OCI-LY1 (cell line): ENCODE measurements around the gene POLR2I.
"Not testable (repeated sequence)": the region's sequence is repeated elsewhere in the genome, so short reads cannot be mapped to it uniquely, and the experiment has no call there.

Experiments
- H2AFZ ChIP-seq: fragments of 200-600 bp; sonication (generic), shearing (Covaris generic); 2 replicates; pipeline ENCODE4 v1.6.0; 2014; ENCODE audit warnings: antibody characterized with exemption, mild to moderate bottlenecking, low read length
- H3F3A ChIP-seq: fragments of 200-600 bp; sonication (generic), shearing (Covaris generic); 2 replicates; pipeline ENCODE4 v1.6.0; 2014; ENCODE audit warnings: mild to moderate bottlenecking, antibody characterized with exemption, low read length, moderate library complexity; ENCODE audit not compliant: insufficient read depth
- H3K27ac ChIP-seq: fragments of 200-600 bp; sonication (generic); 2 replicates; pipeline ENCODE4 v1.5.1; 2014; ENCODE audit warnings: low read length, mixed run types, mild to moderate bottlenecking, low read depth; ENCODE audit not compliant: poor library complexity, severe bottlenecking
- H3K27me3 ChIP-seq: fragments of 200-600 bp; sonication (generic); 2 replicates; pipeline ENCODE4 v1.6.0; 2014; ENCODE audit warnings: antibody characterized with exemption, mild to moderate bottlenecking, low read length, moderate library complexity; ENCODE audit not compliant: insufficient read depth
- H3K36me3 ChIP-seq: fragments of 200-600 bp; sonication (generic); 2 replicates; pipeline ENCODE4 v1.6.1; 2014; ENCODE audit warnings: mild to moderate bottlenecking, antibody characterized with exemption, low read length, moderate library complexity, mixed read lengths; ENCODE audit not compliant: insufficient read depth
- H3K4me1 ChIP-seq: fragments of 200-600 bp; sonication (generic); 2 replicates; pipeline ENCODE4 v1.5.1; 2014; ENCODE audit warnings: mild to moderate bottlenecking, low read length, moderate library complexity; ENCODE audit not compliant: insufficient read depth, severe bottlenecking
- H3K4me2 ChIP-seq: fragments of 200-600 bp; sonication (generic), shearing (Covaris generic); 2 replicates; pipeline ENCODE4 v1.6.1; 2014; ENCODE audit warnings: low read length
- H3K4me3 ChIP-seq: fragments of 200-600 bp; sonication (generic); 2 replicates; pipeline ENCODE4 v1.5.1; 2014; ENCODE audit warnings: low read length, low read depth, mild to moderate bottlenecking, mixed read lengths; ENCODE audit not compliant: poor library complexity, severe bottlenecking
- H3K79me2 ChIP-seq: fragments of 200-600 bp; shearing (Covaris generic); 2 replicates; pipeline ENCODE4 v1.6.1; 2016; ENCODE audit warnings: mixed run types, low read length, mixed read lengths; ENCODE audit not compliant: insufficient read depth
- H3K9ac ChIP-seq: fragments of 200-600 bp; sonication (generic), shearing (Covaris generic); 2 replicates; pipeline ENCODE4 v1.6.1; 2014; ENCODE audit warnings: mild to moderate bottlenecking, low read length, mixed read lengths
- H3K9me2 ChIP-seq: fragments of 200-600 bp; sonication (generic), shearing (Covaris generic); 2 replicates; pipeline ENCODE4 v1.6.1; 2014; ENCODE audit warnings: low read depth, mild to moderate bottlenecking, low read length, mixed read lengths
- H3K9me3 ChIP-seq: fragments of 200-600 bp; shearing (Covaris generic); 2 replicates; pipeline ENCODE4 v1.6.1; 2014; ENCODE audit warnings: low read length, mixed read lengths
- H4K20me1 ChIP-seq: fragments of 200-600 bp; sonication (generic), shearing (Covaris generic); 2 replicates; pipeline ENCODE4 v1.6.0; 2016; ENCODE audit warnings: mild to moderate bottlenecking, low read length; ENCODE audit not compliant: insufficient read depth
- CTCF ChIP-seq: fragments of 200-600 bp; sonication (generic), shearing (Covaris generic); IDR thresholded peaks from 2 replicates; pipeline ENCODE4 v1.5.1; 2017; ENCODE audit warnings: mild to moderate bottlenecking, antibody characterized with exemption, low read length, moderate library complexity, mixed read lengths
- EZH2 ChIP-seq: fragments of 200-600 bp; sonication (generic), shearing (Covaris generic); IDR thresholded peaks from 2 replicates; pipeline ENCODE4 v1.8.0; 2017; ENCODE audit warnings: borderline replicate concordance, mixed run types, mild to moderate bottlenecking, antibody characterized with exemption, low read length, moderate library complexity, mixed read lengths

Gene POLR2I

GRCh38 chr19:36081385-36081784, 33.3 kb downstream of the POLR2I start:
- no peaks in the 10 kb centered on the region for H3K27me3 ChIP-seq
- no peak overlapping the region for H3K27ac ChIP-seq

DNA sequence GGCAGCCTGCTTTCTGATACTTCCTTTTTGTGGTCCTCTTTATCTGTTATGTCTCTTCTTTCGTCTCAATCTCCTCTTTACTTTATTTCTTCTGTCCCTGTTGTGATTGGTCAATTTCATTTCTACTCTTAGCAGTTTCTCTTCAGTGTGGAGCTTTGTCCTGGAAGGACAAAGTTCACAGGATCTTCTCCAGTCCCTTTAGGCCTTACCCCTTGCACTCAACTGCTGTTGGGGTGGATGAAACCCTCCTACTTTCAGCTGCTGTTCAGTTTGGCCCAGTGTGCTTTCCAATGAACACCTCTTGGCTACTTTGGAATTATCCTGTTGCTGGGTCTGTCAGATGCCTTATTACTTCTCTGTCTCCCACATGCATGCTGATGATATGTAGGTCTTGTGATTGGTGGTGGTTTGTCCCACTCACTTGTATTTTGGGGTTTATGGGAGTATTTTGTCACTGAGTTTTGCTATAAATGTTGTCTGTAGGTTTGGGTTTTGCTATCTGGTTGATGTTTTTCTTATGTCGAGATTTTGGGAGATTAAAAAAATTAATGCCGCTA, 35.2 kb downstream of the POLR2I start:
- H3K79me2 ChIP-seq = no peaks in the 10 kb centered on the region
- TF ChIP-seq EZH2 (no peak), CTCF (no peak)
- H2AFZ ChIP-seq = no peak overlapping the region
- H3K4me3 ChIP-seq = no peak overlapping the region
- no peak overlapping the region for H3K9ac ChIP-seq
- H4K20me1 ChIP-seq = no peaks in the 10 kb centered on the region
- H3K4me1 ChIP-seq = no peaks in the 10 kb centered on the region
- no peak overlapping the region for H3K27ac ChIP-seq
- H3K4me2 ChIP-seq = no peak overlapping the region
- H3K9me3 ChIP-seq = no peaks in the 10 kb centered on the region
- H3K9me2 ChIP-seq = no peaks in the 10 kb centered on the region
- no peaks in the 10 kb centered on the region for H3K27me3 ChIP-seq
- peaks cover 83% of the 10 kb centered on the region for H3K36me3 ChIP-seq
- no peaks in the 10 kb centered on the region for H3F3A ChIP-seq

More at GRCh38 chr19:36081385-36081784, 33.3 kb downstream of the POLR2I start:
- Histone ChIP-seq H3K4me3 (no peak overlapping the region), H3K9me2 (no peaks in the 10 kb centered on the region), H4K20me1 (no peaks in the 10 kb centered on the region), H3K36me3 (peaks cover 82% of the 10 kb centered on the region), H3K4me1 (no peaks in the 10 kb centered on the region), H2AFZ (no peak overlapping the region), H3K79me2 (no peaks in the 10 kb centered on the region), H3F3A (no peaks in the 10 kb centered on the region), H3K9ac (no peak overlapping the region), H3K9me3 (no peaks in the 10 kb centered on the region), H3K4me2 (no peak overlapping the region)
- TF ChIP-seq CTCF (no peak), EZH2 (no peak)

GRCh38 chr19:36073121-36073876, 41.4 kb downstream of the POLR2I start:
- H3K9ac ChIP-seq = no peak overlapping the region

DNA sequence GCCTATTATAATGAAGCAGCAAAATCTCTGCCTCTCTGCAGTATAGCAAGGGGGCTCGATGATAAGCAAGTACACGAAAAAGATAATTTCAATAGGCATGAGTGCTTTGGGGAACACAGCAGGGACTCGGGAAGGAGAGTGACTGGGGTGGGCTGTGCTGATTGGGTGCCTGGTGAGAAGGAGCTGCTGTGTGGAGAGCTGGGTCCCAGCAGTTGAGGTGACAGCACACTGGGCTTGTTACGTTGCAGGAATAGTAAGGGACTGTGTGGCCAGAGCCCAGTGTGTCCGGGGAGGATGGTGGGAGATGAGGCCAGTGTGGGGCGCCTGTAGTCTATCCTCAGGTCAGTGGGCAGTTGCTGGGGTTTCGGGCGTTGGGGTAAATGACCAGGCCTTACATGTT, 42.6 kb downstream of the POLR2I start:
- no peak overlapping the region for H2AFZ ChIP-seq
- no peaks in the 10 kb centered on the region for H3F3A ChIP-seq
- H3K9me2 ChIP-seq = no peaks in the 10 kb centered on the region
- H3K9me3 ChIP-seq = no peaks in the 10 kb centered on the region
- H4K20me1 ChIP-seq = no peaks in the 10 kb centered on the region
- peaks cover 82% of the 10 kb centered on the region for H3K36me3 ChIP-seq
- H3K4me2 ChIP-seq = no peak overlapping the region
- no peaks in the 10 kb centered on the region for H3K4me1 ChIP-seq
- no peaks in the 10 kb centered on the region for H3K27me3 ChIP-seq
- no peak for TF ChIP-seq EZH2
- no peak for TF ChIP-seq CTCF
- no peak overlapping the region for H3K9ac ChIP-seq
- no peak overlapping the region for H3K27ac ChIP-seq
- no peaks in the 10 kb centered on the region for H3K79me2 ChIP-seq
- H3K4me3 ChIP-seq = no peak overlapping the region

More at GRCh38 chr19:36073121-36073876, 41.4 kb downstream of the POLR2I start:
- no peaks in the 10 kb centered on the region for H3K9me2 ChIP-seq
- no peaks in the 10 kb centered on the region for H3K9me3 ChIP-seq
- H3K4me2 ChIP-seq = no peak overlapping the region
- no peak overlapping the region for H3K4me3 ChIP-seq
- H4K20me1 ChIP-seq = no peaks in the 10 kb centered on the region
- TF ChIP-seq EZH2 = no peak
- no peaks in the 10 kb centered on the region for H3F3A ChIP-seq
- H3K79me2 ChIP-seq = no peaks in the 10 kb centered on the region
- peaks cover 84% of the 10 kb centered on the region for H3K36me3 ChIP-seq
- no peak overlapping the region for H3K27ac ChIP-seq
- H3K4me1 ChIP-seq = no peaks in the 10 kb centered on the region
- no peak overlapping the region for H2AFZ ChIP-seq
- H3K27me3 ChIP-seq = no peaks in the 10 kb centered on the region

DNA sequence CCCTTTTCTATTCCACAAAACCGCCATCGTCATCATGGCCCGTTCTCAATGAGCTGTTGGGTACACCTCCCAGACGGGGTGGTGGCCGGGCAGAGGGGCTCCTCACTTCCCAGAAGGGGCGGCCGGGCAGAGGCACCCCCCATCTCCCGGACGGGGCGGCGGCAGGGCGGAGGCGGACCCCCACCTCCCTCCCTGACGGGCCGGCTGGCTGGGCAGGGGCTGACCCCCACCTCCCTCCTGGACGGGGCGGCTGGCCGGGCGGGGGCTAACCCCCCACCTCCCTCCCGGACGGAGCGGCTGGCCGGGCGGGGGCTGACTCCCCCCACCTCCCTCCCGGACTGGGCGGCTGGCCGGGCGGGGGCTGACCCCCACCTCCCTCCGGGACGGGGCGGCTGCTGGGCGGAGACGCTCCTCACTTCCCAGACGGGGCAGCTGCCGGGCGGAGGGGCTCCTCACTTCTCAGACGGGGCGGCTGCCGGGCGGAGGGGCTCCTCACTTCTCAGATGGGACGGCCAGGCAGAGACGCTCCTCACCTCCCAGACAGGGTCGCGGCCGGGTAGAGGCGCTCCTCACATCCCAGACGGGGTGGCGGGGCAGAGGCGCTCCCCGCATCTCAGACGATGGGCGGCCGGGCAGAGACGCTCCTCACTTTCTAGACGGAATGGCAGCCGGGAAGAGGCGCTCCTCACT, 45.7 kb downstream of the POLR2I start:
- not testable (repeated sequence) for H3K4me3 ChIP-seq, H3K4me1 ChIP-seq, H3K27me3 ChIP-seq, H3K4me2 ChIP-seq, H3K9me2 ChIP-seq, H3F3A ChIP-seq, H3K9me3 ChIP-seq, H4K20me1 ChIP-seq, H3K9ac ChIP-seq, H3K79me2 ChIP-seq, H3K27ac ChIP-seq, H2AFZ ChIP-seq
- H3K36me3 ChIP-seq = peaks cover 81% of the 10 kb centered on the region
